Smooth muscle cell (in vitro differentiated cells): ENCODE measurements around the gene CTU1. TPM values are rescaled to one million over a fixed set of nuclear protein-coding genes. Genes with fewer than 3 reads are reported as not detected.

Experiments
- DNase-seq: peaks from one replicate; lab custom pipeline; 2025; ENCODE audit not compliant: unreplicated experiment; lab: John Stamatoyannopoulos, UW
- H2AFZ ChIP-seq: fragments of 200-600 bp; sonication (generic); 2 replicates; pipeline ENCODE4 v1.6.0; 2016; ENCODE audit warnings: antibody characterized with exemption, low read depth, mild to moderate bottlenecking
- H3F3A ChIP-seq: fragments of 200-600 bp; sonication (generic); 2 replicates; pipeline ENCODE4 v1.6.0; 2017; ENCODE audit warnings: antibody characterized with exemption, low read depth
- H3K27ac ChIP-seq: fragments of 200-600 bp; sonication (generic); 2 replicates; pipeline ENCODE4 v1.5.1; 2016; ENCODE audit warnings: low read depth, mild to moderate bottlenecking
- H3K27me3 ChIP-seq: fragments of 200-600 bp; sonication (generic); 2 replicates; pipeline ENCODE4 v1.6.1; 2016; ENCODE audit warnings: low read depth, mild to moderate bottlenecking
- H3K36me3 ChIP-seq: fragments of 200-600 bp; sonication (generic); 2 replicates; pipeline ENCODE4 v1.5.1; 2016; ENCODE audit warnings: low read depth
- H3K4me1 ChIP-seq: fragments of 200-600 bp; sonication (generic); 2 replicates; pipeline ENCODE4 v1.5.1; 2016; ENCODE audit warnings: low read depth
- H3K4me2 ChIP-seq: fragments of 200-600 bp; sonication (generic); 2 replicates; pipeline ENCODE4 v1.6.0; 2016; ENCODE audit warnings: mild to moderate bottlenecking
- H3K4me3 ChIP-seq: fragments of 200-600 bp; sonication (generic); 2 replicates; pipeline ENCODE4 v1.5.1; 2016; ENCODE audit warnings: mild to moderate bottlenecking
- H3K79me2 ChIP-seq: fragments of 200-600 bp; sonication (generic); 2 replicates; pipeline ENCODE4 v1.6.0; 2016; ENCODE audit warnings: low read depth, mild to moderate bottlenecking
- H3K9ac ChIP-seq: fragments of 200-600 bp; sonication (generic); 2 replicates; pipeline ENCODE4 v1.6.0; 2016; ENCODE audit warnings: low read depth
- H3K9me3 ChIP-seq: fragments of 200-600 bp; sonication (generic); replicated peaks from 2 replicates; pipeline ENCODE4 v1.5.1; 2016; ENCODE audit warnings: low read depth
- H4K20me1 ChIP-seq: fragments of 200-600 bp; sonication (generic); 2 replicates; pipeline ENCODE4 v1.6.0; 2016; ENCODE audit warnings: low read depth
- WGBS: methylation state at CpG from one replicate; pipeline ENCODE4 v1.1.7; 2016; ENCODE audit warnings: low lambda C conversion rate; 5-methylcytosine and 5-hydroxymethylcytosine counted together
- polyA plus RNA-seq: library from polyadenylated mRNA; unstranded; fragments of >200 nt; fragmentation: Nextera tagmentation; extraction: Ambion mirVana; gene quantifications from 2 replicates; pipeline ENCODE4 v1.2.1, GENCODE V29; 2016
- total RNA-seq: library from RNA; depleted of rRNA; stranded (reverse); fragments of >200 nt; gene quantifications from 2 replicates; pipeline ENCODE4 v1.2.3, GENCODE V29; 2014
- TF ChIP-seq, protein P1 (sequence below): fragments of 200-600 bp; sonication (generic); IDR thresholded peaks from 2 replicates; pipeline ENCODE4 v1.5.1; 2017; ENCODE audit warnings: borderline replicate concordance, mild to moderate bottlenecking, antibody characterized with exemption; ENCODE audit not compliant: insufficient read depth, poor library complexity, severe bottlenecking

The CTU1 gene
- total and polyA plus RNA-seq, 2 experiments from 2014 or later = 4.7 to 9.8 TPM

DNA sequence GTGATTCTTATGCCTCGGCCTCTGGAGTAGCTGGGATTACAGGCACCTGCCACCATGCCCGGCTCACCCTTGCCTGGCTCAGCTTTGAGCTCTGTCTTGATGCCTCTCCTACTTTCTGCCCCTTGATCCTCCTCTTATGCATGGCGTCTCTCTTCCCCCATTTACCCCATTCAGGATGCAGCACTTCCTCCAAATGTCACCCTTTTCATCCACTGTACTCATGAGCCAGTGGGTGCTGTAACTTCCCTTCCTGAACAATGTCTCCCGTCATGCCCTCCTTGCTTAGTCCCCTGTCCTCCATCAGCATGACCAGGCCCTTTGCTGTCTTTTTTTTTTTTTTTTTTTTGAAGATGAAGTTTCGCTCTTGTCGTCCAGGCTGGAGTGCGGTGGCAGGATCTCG is 13.0 kb upstream of the CTU1 start:
- H3K9me3 ChIP-seq = no peaks in the 10 kb centered on the region
- H3K27ac ChIP-seq = no peak overlapping the region
- no peaks in the 10 kb centered on the region for H3K79me2 ChIP-seq
- H3K36me3 ChIP-seq = no peaks in the 10 kb centered on the region
- no peaks in the 10 kb centered on the region for H3K4me1 ChIP-seq
- no peaks in the 10 kb centered on the region for H4K20me1 ChIP-seq
- no peaks in the 10 kb centered on the region for H3F3A ChIP-seq
- no peak overlapping the region for H3K9ac ChIP-seq
- TF ChIP-seq, protein P1, sequence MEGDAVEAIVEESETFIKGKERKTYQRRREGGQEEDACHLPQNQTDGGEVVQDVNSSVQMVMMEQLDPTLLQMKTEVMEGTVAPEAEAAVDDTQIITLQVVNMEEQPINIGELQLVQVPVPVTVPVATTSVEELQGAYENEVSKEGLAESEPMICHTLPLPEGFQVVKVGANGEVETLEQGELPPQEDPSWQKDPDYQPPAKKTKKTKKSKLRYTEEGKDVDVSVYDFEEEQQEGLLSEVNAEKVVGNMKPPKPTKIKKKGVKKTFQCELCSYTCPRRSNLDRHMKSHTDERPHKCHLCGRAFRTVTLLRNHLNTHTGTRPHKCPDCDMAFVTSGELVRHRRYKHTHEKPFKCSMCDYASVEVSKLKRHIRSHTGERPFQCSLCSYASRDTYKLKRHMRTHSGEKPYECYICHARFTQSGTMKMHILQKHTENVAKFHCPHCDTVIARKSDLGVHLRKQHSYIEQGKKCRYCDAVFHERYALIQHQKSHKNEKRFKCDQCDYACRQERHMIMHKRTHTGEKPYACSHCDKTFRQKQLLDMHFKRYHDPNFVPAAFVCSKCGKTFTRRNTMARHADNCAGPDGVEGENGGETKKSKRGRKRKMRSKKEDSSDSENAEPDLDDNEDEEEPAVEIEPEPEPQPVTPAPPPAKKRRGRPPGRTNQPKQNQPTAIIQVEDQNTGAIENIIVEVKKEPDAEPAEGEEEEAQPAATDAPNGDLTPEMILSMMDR = no peak
- no peak overlapping the region for H3K4me2 ChIP-seq
- WGBS = 86% methylated on average over 8 of the region's 8 CpGs
- no peak overlapping the region for H2AFZ ChIP-seq
- no peak overlapping the region for H3K4me3 ChIP-seq
- DNase-seq = no peak
- peaks cover 6% of the 10 kb centered on the region for H3K27me3 ChIP-seq

DNA sequence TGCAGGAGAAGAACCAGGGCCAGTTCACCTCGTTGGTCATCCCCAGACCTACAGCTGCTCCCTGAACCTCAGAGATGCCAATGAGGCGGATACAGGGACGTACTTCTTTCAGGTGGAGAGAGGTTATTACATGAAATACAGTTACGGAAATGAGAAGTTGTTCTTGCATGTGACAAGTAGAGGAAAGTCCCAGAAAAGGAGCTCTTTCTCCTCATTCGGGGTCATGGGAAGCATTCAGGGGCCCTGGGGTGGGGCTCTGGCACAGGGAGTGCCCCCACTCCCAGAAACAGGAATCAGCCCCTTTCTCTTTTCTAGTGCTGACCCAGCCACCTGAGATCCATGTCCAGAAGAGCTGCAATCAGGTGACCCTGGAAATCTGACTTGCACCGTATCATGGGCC is 12.0 kb upstream of the CTU1 start:
- H3K79me2 ChIP-seq = no peaks in the 10 kb centered on the region
- no peaks in the 10 kb centered on the region for H4K20me1 ChIP-seq
- peaks cover 8% of the 10 kb centered on the region for H3K27me3 ChIP-seq
- WGBS = 90% methylated on average over 6 of the region's 6 CpGs
- DNase-seq = no peak
- H3K9me3 ChIP-seq = no peaks in the 10 kb centered on the region
- TF ChIP-seq, protein P1 = no peak
- H3K36me3 ChIP-seq = no peaks in the 10 kb centered on the region
- H3K4me1 ChIP-seq = no peaks in the 10 kb centered on the region
- H2AFZ ChIP-seq = no peak overlapping the region
- no peaks in the 10 kb centered on the region for H3F3A ChIP-seq
- no peak overlapping the region for H3K27ac ChIP-seq
- H3K4me2 ChIP-seq = no peak overlapping the region
- no peak overlapping the region for H3K4me3 ChIP-seq
- no peak overlapping the region for H3K9ac ChIP-seq

DNA sequence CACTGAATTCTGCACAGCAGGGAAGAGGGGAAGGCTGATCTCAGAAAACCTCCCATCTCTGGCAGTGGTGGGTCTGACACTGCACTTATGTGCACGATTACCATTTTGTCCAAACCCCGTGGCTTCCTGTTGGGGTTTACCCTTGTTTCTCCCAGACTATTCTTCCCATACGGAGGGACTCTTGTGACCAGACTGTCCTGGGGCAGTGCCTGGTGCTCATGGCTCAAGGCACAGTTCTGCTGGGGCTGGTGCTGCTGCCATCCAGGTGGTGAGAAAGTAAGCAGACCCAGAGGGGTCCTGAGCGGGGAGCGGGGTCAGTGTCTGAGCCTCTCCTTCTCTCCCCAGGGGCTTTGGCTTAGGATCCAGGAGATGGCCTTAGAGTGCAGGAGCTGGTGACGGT is 11.4 kb upstream of the CTU1 start:
- no peaks in the 10 kb centered on the region for H3F3A ChIP-seq
- no peaks in the 10 kb centered on the region for H3K9me3 ChIP-seq
- H3K4me3 ChIP-seq = no peak overlapping the region
- TF ChIP-seq, protein P1 = no peak
- no peak for DNase-seq
- no peak overlapping the region for H3K9ac ChIP-seq
- no peaks in the 10 kb centered on the region for H4K20me1 ChIP-seq
- H2AFZ ChIP-seq = no peak overlapping the region
- no peaks in the 10 kb centered on the region for H3K79me2 ChIP-seq
- H3K27me3 ChIP-seq = peaks cover 8% of the 10 kb centered on the region
- no peaks in the 10 kb centered on the region for H3K4me1 ChIP-seq
- H3K4me2 ChIP-seq = no peak overlapping the region
- H3K27ac ChIP-seq = no peak overlapping the region
- H3K36me3 ChIP-seq = no peaks in the 10 kb centered on the region
- WGBS = 94% methylated on average over 6 of the region's 6 CpGs

DNA sequence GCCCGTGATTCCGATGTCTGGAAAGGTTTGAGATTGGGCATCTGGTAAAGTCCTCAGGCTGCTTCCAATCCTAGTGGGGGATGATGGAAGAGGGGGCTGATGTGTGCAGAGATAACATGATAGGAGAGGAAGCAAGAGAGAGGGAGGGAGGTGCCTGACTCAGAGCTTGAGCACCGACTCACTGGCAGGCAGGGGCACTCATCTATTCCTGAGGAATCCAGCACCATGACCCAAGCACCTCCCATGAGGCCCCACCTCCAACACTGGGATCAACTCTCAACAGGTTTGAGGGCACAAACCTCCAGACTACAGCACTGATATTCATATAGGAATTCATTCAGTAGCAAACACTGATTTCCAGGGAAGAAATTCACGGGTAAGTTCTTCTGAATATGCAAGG is 10.9 kb upstream of the CTU1 start:
- H3K4me3 ChIP-seq = no peak overlapping the region
- peaks cover 8% of the 10 kb centered on the region for H3K27me3 ChIP-seq
- H3K27ac ChIP-seq = no peak overlapping the region
- no peaks in the 10 kb centered on the region for H3K9me3 ChIP-seq
- H4K20me1 ChIP-seq = no peaks in the 10 kb centered on the region
- no peak overlapping the region for H2AFZ ChIP-seq
- no peaks in the 10 kb centered on the region for H3F3A ChIP-seq
- H3K79me2 ChIP-seq = no peaks in the 10 kb centered on the region
- DNase-seq = no peak
- no peaks in the 10 kb centered on the region for H3K4me1 ChIP-seq
- H3K36me3 ChIP-seq = no peaks in the 10 kb centered on the region
- TF ChIP-seq, protein P1 = no peak
- WGBS = 75% methylated on average over 4 of the region's 4 CpGs
- no peak overlapping the region for H3K4me2 ChIP-seq
- H3K9ac ChIP-seq = no peak overlapping the region
